Measurements from ENCODE around the gene COX7A2L. TPM values are rescaled to one million over a fixed set of nuclear protein-coding genes. Genes with fewer than 3 reads are reported as not detected.
A peak's percentile ranks its signal among the peaks of the same experiment; 100 is the strongest.

COX7A2L gene
- total and polyA plus RNA-seq, 2 of the 8 experiments (the other 6 are each of a cell fraction or from before 2014, with no cell fraction given), result 85.6 to 114 TPM

GRCh38 chr2:42351864-42352263, 9.2 kb downstream of the COX7A2L start:
- H2BK5ac ChIP-seq (ENCODE audit: low read depth, low read length), result no peak overlapping the region
- peaks cover 0 to 57% of the 10 kb centered on the region in 2 experiments; a peak in 3 of 4 replicates for H3K79me2 ChIP-seq (ENCODE audit: control insufficient read depth in 1 of 2, insufficient read depth in 2 of 2, low read length in 2 of 2)
- no peak overlapping the region; the same call in 1 of the 2 replicates for H4K8ac ChIP-seq (ENCODE audit: extremely low read depth, insufficient read depth, low read length)
- no peak overlapping the region for H2BK12ac ChIP-seq (ENCODE audit: low read depth, low read length)
- no peak overlapping the region for H3K4me3 ChIP-seq (ENCODE audit: extremely low read depth in 1 of 4, insufficient read depth in 2 of 4, low read depth in 3 of 4, low read length in 4 of 4)
- no peak overlapping the region for H3K23ac ChIP-seq (ENCODE audit: insufficient read length)
- no peak overlapping the region for H3K4me2 ChIP-seq (ENCODE audit: insufficient read depth in 1 of 2, low read depth in 2 of 2, low read length in 2 of 2)
- H3K9me3 ChIP-seq (ENCODE audit: insufficient read depth in 2 of 2, low read depth in 1 of 2, low read length in 1 of 2), result no peaks in the 10 kb centered on the region
- no peak overlapping the region for H4K5ac ChIP-seq (ENCODE audit: insufficient read length, low read depth, low read length)
- peaks cover 6% of the 10 kb centered on the region; the same call in 1 of the 2 replicates for H3K79me1 ChIP-seq (ENCODE audit: low read depth, low read length)
- no peak overlapping the region for H2AFZ ChIP-seq (ENCODE audit: low read length)
- H2AK5ac ChIP-seq (ENCODE audit: low read depth, low read length), result no peak overlapping the region
- H3K27me3 ChIP-seq (replicated peaks in 1 of 4; ENCODE audit: control insufficient read depth in 3 of 4, extremely low read depth in 1 of 4, insufficient read depth in 3 of 4, low read length in 3 of 4), result no peaks in the 10 kb centered on the region
- no peak overlapping the region for H3K18ac ChIP-seq (ENCODE audit: extremely low read depth, low read length)
- H2BK120ac ChIP-seq (replicated peaks; ENCODE audit: low read depth, low read length), result no peak overlapping the region
- WGBS, 2 experiments (ENCODE audit: extremely low coverage in 1 of 2, insufficient coverage in 1 of 2, insufficient read length in 1 of 2, insufficient replicate concordance in 2 of 2, low coverage in 1 of 2, low lambda C conversion rate in 2 of 2, missing lambda C conversion rate in 1 of 2), result 92% methylated on average over 5 of the region's 5 CpGs; no CpG with 5 or more reads in 1 of the 2 experiments
- H4K20me1 ChIP-seq (replicated peaks in 1 of 2; ENCODE audit: control insufficient read depth in 1 of 2, insufficient read depth in 2 of 2, low read length in 2 of 2), result peaks cover 0 to 3% of the 10 kb centered on the region in 2 experiments
- no peak overlapping the region for H4K91ac ChIP-seq (replicated peaks; ENCODE audit: insufficient read length, low read length)
- ChIA-PET CTCF (ENCODE audit: partially characterized antibody) (interaction anchor here (1.4 kb wide), 1 partner anchor 34 kb away, joined by 3 read pairs; no protein-coding TSS in a partner anchor), POLR2A (ENCODE audit: partially characterized antibody) (interaction anchor here (1.5 kb wide), 2 partner anchors 8 to 9 kb away, joined by 5 read pairs; no protein-coding TSS in a partner anchor)
- no peak overlapping the region for H2BK15ac ChIP-seq (ENCODE audit: low read length)
- H3K27ac ChIP-seq (ENCODE audit: low read depth, low read length), result no peak overlapping the region
- H2BK20ac ChIP-seq (ENCODE audit: low read length), result no peak overlapping the region
- H3K56ac ChIP-seq (replicated peaks; ENCODE audit: insufficient read length, low read depth, low read length), result no peak overlapping the region
- H3K36me3 ChIP-seq (ENCODE audit: control insufficient read depth in 2 of 4, insufficient read depth in 4 of 4, low read length in 3 of 4), result peaks cover 0 to 6% (median 1%) of the 10 kb centered on the region in 4 experiments; a peak in 3 of 8 replicates
- H3K4ac ChIP-seq (replicated peaks; ENCODE audit: insufficient read length, low read depth, low read length), result no peak overlapping the region
- no peak for FAIRE-seq
- H3K4me1 ChIP-seq (replicated peaks in 1 of 4; ENCODE audit: control insufficient read depth in 3 of 4, insufficient read depth in 4 of 4, low read length in 3 of 4), result no peaks in the 10 kb centered on the region
- peak in 1 of 2 experiments; percentile 1 for DNase-seq (ENCODE audit: low read depth in 1 of 2, low spot score in 2 of 2)
- no peak overlapping the region for H3K14ac ChIP-seq (ENCODE audit: insufficient read length)
- no peaks in the 10 kb centered on the region; the same call in 1 of the 2 replicates for H3K23me2 ChIP-seq (ENCODE audit: low read depth, low read length)
- no peak overlapping the region for H3K9ac ChIP-seq (replicated peaks in 1 of 4; ENCODE audit: extremely low read depth in 1 of 4, low read depth in 3 of 4, low read length in 3 of 4)
- TF ChIP-seq SIX5 (IDR thresholded peaks at IDR 0.05; ENCODE audit: low read depth, low read length), result no peak
- no peak for TF ChIP-seq RXRA (IDR thresholded peaks at IDR 0.05; ENCODE audit: insufficient read depth, low read depth, low read length)
- TF ChIP-seq BACH1 (IDR thresholded peaks at IDR 0.05; ENCODE audit: low read length), result no peak
- no peak for TF ChIP-seq CHD1 (IDR thresholded peaks at IDR 0.05; ENCODE audit: low read depth, low read length)
- TF ChIP-seq SP1 (IDR thresholded peaks at IDR 0.05; ENCODE audit: low read depth, low read length), result no peak
- TF ChIP-seq SUZ12 (IDR thresholded peaks at IDR 0.05; ENCODE audit: low read length), result no peak
- no peak for TF ChIP-seq TEAD4 (IDR thresholded peaks at IDR 0.05; ENCODE audit: low read depth, low read length)
- TF ChIP-seq, protein P1, sequence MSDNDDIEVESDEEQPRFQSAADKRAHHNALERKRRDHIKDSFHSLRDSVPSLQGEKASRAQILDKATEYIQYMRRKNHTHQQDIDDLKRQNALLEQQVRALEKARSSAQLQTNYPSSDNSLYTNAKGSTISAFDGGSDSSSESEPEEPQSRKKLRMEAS (IDR thresholded peaks at IDR 0.05), result no peak
- TF ChIP-seq POLR2AphosphoS5 (IDR thresholded peaks at IDR 0.05; ENCODE audit: low read depth, low read length), result no peak
- no peak for TF ChIP-seq SRF (IDR thresholded peaks at IDR 0.05; ENCODE audit: low read depth, low read length)
- no peak for TF ChIP-seq RAD21 (IDR thresholded peaks at IDR 0.05 in 1 of 2, conservative IDR thresholded peaks at IDR 0.05 in 1 of 2; ENCODE audit: low read depth in 2 of 2, low read length in 2 of 2)
- no peak for TF ChIP-seq HDAC6 (IDR thresholded peaks at IDR 0.05; ENCODE audit: low read depth, low read length)
- no peak for TF ChIP-seq NANOG (IDR thresholded peaks at IDR 0.05; ENCODE audit: insufficient read depth, low read depth, low read length, poor library complexity, severe bottlenecking)
- no peak for TF ChIP-seq KDM4A (IDR thresholded peaks at IDR 0.05; ENCODE audit: low read depth, low read length, severe bottlenecking)

All from H1 (cell line).